GM18508 (cell line): Measurements from ENCODE around the gene TOX2.

Experiments
- ATAC-seq: cut with Tn5 transposase; IDR thresholded peaks from one replicate; pipeline ENCODE4 v1.9.1; 2021; ENCODE audit warnings: moderate number of reproducible peaks; ENCODE audit not compliant: insufficient read depth, unreplicated experiment

The TOX2 gene, protein sequence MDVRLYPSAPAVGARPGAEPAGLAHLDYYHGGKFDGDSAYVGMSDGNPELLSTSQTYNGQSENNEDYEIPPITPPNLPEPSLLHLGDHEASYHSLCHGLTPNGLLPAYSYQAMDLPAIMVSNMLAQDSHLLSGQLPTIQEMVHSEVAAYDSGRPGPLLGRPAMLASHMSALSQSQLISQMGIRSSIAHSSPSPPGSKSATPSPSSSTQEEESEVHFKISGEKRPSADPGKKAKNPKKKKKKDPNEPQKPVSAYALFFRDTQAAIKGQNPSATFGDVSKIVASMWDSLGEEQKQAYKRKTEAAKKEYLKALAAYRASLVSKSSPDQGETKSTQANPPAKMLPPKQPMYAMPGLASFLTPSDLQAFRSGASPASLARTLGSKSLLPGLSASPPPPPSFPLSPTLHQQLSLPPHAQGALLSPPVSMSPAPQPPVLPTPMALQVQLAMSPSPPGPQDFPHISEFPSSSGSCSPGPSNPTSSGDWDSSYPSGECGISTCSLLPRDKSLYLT

DNA sequence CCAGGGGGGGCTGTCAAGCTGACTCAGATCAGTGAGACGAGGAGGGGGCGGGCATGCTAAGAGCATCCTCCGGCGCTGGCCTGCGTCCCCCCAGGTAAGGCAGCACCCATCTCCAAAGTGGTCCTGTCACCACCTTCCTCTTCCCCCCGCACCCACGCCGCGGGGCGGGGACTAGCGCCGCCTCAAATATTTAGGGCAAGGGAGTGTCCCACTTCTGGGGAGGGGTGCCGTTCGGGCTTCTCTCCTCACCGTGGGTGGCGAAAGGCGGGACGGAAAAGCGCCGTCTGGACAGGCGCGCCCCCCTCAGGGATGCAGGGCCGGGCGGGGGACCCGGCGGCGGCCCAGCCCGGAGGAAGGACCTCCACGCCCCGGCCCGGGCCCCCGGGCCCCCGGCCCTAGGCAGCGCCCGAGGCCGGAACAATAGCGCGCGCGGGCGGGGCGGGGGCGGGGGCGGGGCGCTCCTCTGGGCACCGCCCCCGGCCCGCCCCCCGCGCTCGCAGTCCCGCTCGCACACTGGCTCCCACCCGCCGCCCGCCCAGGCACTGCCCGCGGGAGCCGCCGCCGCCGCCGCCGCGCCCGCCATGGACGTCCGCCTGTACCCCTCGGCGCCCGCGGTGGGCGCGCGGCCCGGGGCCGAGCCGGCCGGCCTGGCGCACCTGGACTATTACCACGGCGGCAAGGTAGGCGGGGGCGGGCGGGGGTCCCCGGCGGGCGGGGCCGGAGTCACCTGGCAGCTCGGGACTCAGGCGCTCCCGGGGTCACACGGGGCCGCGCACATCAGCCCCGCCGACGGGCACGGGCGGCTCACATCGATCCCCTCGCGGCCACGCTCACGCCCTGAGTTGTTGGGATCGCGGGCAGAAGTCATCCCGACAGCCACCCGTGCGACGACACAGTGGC, at the start of gene TOX2:
TSS of gene TOX2 (plus strand) at position 542 of the 900 bp plus-strand sequence. CDS start at position 582, 40 bp downstream.
- no peak for ATAC-seq

DNA sequence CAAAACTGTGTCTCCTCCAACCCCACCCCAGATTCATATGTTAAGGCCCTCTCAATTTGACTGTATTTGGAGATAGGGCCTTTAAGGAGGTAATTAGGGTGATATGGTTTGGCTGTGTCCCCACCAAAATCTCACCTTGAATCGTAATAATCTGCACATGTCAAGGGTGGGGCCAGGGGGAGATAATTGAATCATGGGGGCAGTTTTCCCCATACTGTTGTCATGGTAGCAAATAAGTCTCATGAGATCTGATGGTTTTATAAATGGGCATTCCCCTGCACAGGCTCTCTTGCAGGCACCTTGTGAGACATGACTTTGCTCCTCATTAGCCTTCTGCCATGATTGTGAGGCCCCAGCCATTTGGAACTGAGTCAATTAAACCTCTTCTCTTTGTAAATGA, 46.6 kb upstream of the TOX2 start:
- ATAC-seq: no peak

DNA sequence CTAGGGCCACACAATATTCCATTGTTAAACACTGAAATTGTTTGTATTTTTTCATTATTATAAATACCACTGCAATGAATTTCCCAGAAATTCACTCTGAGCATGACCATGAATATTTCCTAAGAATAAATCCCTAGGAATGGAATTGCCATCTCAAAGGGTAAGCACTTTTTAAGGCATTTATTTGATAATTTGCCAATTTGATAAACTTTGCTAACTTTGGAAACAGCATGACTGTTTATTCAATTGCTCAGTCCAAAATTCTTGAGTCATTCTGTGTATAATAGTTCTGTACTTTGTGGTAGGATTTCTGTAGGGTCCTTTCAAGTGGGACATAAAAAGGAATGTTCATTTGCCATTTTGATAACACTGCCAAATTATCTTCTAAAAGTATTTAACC, 44.2 kb upstream of the TOX2 start:
- ATAC-seq: no peak

DNA sequence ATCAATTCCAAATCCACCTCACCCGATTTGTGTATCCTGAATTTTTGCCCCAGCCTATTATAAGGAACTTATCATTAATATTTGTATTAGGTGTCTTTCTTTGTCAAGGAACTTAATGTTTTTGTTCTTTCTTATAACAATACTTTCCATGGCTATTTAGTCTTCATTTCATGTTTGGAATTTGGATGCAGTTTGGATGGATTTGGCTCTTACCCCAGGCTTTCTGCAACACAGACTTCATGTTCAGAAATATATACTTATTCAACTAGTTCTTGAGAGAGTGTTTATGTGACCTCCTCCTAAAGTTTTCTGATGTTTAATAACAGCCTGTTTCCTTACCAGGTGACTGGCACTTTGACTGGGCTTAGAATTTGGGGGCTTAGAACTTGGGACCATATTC, 35.9 kb upstream of the TOX2 start:
- ATAC-seq: no peak

DNA sequence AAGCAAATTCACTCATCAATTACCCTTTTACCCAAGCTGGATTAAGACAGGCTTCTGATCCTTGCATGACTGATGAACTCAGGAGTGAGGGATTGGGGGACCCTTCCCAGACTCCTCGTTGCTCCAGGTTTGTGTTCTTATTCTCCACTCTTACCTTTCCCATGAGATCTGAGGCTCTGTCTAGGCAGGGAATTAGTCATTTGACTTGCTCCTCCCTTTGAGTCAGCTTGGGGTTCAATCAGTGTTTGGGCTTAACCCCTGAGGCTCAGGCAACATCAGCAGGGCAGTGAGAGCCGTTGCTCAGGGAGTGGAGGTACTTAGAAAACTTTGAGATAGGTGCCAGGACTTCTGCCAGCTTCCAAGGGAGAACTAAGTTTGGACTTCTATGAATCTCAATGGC, 20.7 kb upstream of the TOX2 start:
- ATAC-seq: no peak

DNA sequence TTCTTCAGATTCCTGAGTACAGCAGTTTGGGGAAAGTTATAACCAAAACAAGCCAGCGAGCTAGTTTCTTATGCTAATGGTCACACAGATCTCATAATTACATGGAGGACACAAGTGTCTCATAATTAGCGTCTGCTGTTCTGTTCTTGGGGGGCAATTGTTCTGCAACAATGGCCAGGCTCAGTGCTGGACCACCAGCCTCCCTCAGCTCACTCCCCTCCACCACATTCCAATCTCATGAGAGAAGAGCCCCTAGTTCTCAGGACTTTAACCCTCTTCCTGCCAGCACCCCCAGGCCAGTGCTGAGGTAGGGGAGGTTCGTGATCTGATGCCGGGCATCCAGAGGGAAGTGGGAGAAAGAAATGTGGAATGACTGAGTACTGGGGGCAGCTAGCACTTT, 20.2 kb upstream of the TOX2 start:
- no peak for ATAC-seq

DNA sequence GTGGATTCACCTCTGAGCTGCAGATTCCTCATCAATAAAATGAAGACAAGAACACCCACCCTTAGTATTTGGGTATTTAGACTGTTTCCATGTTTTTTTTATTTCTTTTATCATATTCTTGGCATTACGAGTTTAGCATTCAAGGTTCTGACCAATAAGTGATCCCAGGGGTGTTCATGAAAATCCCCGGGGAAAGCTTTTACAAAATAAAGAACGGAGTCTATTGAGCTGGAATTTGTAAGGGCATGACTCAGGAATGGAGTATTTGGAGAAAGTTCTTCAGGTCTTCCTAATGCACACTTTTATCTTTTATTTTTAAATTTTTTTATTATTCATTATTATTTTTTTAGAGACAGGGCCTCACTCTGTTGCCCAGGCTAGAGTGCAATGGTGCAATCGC, 19.4 kb upstream of the TOX2 start:
- ATAC-seq: no peak

DNA sequence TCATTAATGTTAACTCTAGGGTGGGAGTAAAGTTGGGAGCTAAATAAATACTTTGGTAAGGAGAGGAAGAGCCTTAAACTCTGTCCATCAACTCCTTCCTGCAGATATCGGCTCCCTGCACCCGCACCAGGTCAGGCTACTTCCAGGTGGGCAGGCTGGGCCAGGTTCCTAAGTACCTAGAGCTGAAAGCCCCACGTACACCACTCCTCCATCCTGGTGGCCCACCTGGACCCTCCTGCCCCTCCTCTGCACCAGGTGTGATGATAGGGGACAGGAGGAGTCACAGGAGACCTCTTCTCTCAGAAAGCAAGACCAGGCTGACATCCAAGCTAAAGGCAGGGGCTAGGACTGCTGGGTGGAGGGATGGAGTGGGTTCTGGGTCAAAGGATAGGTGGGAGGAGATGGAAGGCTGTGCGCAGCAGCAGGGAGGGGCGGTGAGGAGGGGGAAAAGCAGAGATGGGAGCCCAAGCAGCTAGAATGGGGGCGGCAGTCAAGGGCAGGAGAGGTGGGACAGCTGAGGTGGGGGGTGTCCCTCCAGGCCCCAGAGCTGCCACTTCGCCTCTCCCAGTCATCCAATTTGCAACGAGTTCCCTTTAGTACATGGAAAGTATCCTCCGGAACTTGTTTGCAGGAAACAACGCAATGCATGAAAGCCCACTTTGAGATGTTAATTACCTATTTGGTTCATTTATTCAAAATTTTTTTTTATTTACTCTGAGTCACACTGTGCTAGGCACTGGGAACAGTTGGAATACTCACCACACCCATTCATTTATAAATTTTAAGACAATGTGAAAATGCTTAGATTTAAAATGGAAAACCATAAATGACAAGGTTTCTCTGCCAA, 15.2 kb upstream of the TOX2 start:
- no peak for ATAC-seq

DNA sequence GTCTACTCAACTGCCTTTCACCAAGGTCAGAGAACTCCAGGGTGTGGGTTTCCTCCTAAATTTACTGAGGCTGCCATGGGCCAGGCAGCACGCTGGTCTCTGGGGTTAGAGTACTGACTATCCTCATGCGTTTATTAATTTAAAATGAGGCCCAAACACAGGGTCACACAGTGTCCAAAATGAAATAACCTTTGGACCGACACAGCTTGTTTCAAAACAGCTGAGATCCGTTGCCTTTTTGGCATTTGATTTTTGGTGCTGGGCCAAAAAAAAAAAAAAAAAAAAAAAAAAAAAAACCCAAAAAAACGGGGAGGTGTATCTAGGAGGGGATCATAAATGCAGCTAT, 14.6 kb upstream of the TOX2 start:
- ATAC-seq: no peak

DNA sequence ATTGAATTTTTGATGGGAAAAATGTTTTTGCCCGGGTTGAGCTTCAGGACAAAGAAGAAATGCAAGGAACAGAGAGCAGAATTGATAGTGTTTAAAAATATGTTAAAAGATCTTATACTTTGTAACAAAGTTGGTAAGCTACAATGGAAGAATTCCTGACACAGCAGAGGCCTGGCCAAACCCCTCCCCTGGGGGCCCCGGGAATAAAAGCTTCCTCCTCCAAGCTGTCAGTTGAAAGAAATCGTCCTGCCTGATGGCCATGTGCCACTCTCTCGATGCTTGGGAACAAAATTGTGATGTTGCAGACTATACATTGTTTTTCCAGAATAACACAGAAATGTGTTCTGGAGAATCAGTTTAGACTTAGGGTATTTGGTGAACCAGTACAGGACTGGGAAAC, 14.2 kb upstream of the TOX2 start:
- ATAC-seq: no peak

DNA sequence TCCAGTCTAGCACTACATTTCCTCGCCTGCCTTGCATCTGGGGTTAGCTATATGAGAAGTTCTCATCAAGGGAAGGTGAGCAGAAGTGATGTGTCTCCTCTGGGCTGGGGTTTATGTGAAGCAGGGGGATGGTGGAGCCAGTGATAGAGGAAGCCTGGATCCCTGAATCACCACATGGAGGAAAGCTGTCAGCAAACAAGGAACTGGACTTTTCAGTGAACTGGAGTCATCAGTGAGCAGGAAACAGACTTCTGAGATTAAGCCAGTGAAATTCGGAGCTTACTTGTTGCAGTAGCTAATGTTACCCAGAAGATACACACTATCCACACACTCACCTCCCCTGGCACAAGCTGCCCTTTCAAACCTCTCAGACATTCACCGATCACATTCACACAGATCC, 13.4 kb upstream of the TOX2 start:
- ATAC-seq: no peak

DNA sequence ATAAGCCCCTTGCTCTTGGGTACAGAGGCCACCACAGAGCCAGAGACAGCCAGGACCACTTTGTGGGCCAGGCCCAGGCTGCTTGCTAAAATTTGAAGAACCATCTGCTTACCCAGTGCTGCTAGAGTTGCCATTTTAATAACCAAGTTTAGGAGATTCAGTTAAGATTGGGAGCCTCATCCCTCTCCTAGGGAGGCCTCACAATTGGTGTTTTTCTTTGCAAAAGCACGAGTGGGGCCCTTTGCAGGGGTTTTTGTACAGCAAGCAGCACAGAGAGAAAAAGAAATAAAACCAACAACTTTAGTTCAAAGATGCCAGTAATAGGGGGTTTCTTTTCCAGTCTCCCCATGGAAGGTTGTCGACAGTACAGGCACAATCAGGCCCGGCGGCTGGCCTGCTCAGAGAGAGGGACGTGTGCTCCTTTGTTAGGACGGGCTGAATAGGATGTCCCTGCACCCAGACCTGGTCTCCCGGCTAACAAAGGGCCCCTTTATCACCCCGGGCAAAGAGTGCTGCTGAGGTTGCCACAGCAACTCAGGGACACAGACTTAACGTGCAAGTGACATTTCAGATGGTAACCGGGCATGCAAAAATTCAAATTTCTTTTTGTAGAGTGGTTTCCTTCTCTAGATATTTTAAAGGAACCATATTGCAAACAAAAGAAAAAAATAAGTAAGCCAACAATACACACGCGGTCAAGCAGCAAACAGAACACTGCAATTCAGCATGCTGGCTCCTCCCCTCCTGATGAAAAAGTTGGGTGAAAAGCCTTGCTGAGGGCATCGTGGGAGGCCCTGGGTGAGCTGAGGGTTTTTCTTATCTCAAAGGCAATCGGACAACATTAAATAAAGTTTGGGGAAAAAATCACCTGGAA, 10.5 kb upstream of the TOX2 start:
- no peak for ATAC-seq

DNA sequence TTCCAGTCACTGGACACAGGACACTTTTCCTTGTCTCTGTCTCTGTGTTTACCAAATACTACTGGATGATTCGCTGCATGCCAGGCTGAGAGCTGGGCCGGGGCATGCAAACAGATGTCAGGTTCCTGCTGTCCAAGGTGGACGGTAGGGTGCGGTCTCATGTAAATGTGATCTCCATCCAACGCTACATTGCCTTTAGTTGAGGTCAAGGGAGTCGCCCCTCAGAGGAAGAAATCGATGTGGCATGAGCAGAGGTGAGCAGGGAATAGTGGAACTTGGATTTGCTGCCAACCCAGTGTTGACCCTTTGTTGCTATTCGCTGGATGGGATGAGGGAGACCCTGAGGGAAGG, 9.8 kb upstream of the TOX2 start:
- ATAC-seq: no peak

DNA sequence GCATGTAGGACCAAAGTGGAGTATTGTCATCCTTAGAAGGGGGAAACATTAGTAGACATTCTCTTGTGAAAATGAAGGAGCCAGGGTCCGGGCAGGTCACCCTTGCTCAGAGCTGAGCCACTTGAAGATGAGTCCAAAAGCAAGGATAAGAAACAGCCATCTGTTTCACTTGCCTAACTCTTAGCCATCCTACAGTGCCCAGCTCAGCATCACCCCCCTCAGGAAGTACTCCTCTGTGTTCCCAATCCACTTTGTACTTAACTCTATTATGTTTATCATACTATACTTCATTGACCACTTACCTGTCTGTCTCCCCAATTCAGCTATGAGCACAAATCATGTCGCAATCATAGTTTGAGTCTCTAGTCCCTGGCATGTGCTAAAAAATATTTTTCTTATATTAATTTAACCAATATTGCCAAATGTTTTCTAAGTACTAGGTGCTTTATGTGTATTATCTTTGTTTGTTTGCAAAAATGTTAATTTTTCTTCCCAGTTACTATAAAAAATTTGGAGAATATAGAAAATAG, 8.1 kb upstream of the TOX2 start:
- no peak for ATAC-seq

DNA sequence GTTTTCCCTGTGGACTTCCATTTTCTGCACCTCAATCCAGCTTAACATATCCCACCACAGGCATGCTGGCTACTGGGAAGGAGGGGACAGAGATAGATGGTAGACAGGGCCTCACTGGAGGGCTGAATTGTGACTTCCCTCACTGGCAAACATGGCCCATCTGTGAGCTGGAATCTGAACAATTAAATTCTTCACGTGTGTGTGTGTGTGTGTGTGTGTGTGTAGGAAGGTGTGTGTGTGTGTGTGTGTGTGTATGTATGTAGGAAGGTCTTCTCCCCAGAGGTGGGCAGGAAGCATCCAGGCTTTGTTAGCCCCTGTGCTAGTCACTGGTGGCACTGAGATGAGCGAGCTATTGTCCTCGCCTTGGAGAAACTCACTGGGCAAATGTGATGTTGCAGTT, 5.4 kb upstream of the TOX2 start:
- no peak for ATAC-seq

DNA sequence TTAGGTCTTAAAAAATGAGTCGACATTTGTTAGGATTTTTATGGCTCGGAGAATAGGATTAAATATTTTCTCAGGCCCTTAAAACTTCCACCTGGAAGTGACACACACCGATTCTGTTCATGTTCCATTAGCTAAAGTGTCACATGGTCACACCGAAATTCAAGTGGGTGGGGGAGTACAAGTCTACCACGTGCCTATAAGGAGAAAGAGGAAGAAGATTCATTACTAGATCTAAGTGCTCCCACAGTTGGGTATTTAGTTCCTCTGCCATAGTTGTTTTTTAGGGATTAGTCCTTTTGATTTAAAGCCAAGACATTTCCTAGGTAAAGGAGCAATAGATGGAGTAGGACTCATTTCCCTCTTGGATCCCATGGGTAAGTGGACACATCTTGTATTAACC, 4.9 kb upstream of the TOX2 start:
- no peak for ATAC-seq

DNA sequence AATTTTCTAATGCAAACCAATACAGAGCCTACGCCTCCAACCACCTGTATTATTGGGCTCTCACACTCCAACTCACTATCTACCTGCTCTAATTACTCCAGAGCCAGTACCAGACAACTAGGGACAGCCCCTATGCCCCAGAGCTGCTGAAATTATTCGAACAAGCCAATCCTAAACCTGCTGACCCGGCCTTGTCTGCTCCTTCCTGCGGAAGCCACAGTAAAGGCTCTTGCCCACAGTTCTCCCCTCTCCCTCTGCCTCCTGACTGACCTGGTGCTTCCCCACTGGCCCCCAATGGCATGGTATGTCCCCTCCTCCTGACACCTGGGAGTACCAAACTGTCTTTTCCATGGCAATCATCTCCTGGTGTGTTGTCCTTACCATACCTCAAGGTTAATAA, 4.1 kb upstream of the TOX2 start:
- ATAC-seq: no peak

DNA sequence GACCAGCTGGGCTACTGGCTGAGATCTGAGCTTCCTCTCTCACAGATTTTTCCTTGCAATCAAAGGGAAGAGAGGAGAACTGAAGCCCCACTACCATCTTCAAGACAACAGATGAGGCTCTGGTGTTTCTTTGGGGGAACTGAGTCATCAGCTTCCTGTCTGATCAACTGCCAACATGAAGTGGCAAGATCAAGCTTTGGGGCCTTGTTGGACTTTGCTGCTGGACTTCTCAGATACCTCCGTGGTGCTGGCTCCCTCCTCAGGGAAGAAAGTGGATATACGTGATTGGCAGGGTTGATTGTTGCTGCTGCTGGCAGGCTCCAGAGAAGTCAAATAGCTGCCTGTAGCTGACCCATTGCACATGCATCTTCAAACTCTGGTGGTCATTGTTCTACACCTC, 3.6 kb upstream of the TOX2 start:
- ATAC-seq: no peak

DNA sequence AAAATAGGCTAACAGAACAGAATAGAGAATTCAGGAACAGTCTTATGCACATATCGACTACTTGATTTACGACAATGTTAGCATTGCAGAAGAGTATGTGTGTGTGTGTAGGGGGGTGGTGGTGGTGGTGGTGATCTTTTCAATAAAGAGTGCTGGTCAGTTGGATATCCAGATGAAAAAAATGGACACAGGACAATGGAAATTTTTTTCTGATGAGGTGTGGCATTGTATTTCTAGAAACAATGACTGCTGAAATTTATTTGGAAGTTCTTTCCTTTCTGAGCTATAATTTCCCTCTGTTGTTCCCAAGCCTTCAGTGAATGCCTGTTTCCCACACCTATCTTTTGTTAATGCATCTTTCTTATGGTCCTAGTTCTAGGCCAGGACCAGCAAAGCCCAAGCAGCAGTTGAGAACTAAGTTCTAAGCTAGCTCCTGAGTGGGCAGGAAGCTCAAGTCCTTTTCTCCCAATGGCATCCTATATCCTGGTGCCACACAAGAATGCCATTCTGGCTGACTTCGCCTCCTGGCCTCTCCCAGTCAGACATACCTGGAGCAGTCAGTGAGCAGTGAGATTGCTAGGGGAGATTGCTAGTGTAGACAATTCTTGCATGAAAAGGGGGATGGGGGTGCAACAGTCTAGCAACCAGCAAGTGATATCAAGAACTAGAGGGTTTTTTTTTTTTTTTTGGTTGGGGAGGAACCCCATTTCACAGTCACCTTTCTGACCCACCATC, 1.2 kb upstream of the TOX2 start:
- ATAC-seq: no peak
